Tibial artery (tissue), 4 donors: Measurements from ENCODE around the gene WDR27.
A peak's percentile ranks its signal among the peaks of the same experiment; 100 is the strongest.

Experiments used
- DNase-seq, 2 donors: peaks; one replicate each; pipeline ENCODE4 v3.0.0-alpha.2; 2019
- H3K27ac ChIP-seq, 2 donors: fragments of 200-600 bp; sonication (generic) in 1 of 2; 1 replicate in 1 of 2; 2 replicates in 1 of 2; pipeline ENCODE4 v1.5.1; 2018 to 2019; ENCODE audit warnings: mild to moderate bottlenecking in 1 of 2
- H3K27me3 ChIP-seq, 2 donors: fragments of 200-600 bp; sonication (generic) in 1 of 2; one replicate each; pipeline versions ENCODE4 v1.5.1 to v1.6.0; 2016 to 2019
- H3K36me3 ChIP-seq, 3 donors: fragments of 200-600 bp; sonication (generic) in 2 of 3; one replicate each; pipeline ENCODE4 v1.5.1; 2016 to 2019; ENCODE audit warnings: mild to moderate bottlenecking in 2 of 3
- H3K4me1 ChIP-seq, 4 donors: fragments of 200-600 bp; sonication (generic) in 2 of 4; 1 replicate in 3 of 4; 2 replicates in 1 of 4; pipeline ENCODE4 v1.5.1; 2016 to 2019
- H3K4me3 ChIP-seq, 2 donors: fragments of 200-600 bp; sonication (generic) in 1 of 2; 1 replicate in 1 of 2; 2 replicates in 1 of 2; pipeline ENCODE4 v1.5.1; 2018 to 2019; ENCODE audit warnings: mild to moderate bottlenecking in 2 of 2
- H3K9me3 ChIP-seq, 3 donors: fragments of 200-600 bp; sonication (generic) in 1 of 3; one replicate each; pipeline ENCODE4 v1.5.1; 2016 to 2019
- intact Hi-C: fragments of 100-400 bp; cut with DNase I; formaldehyde crosslinking; loops from one replicate; pipeline ENCODE4 v1.15.0; 2023; ENCODE audit warnings: low total_unique reads
- TF ChIP-seq, protein P1 (sequence below), 2 experiments: fragments of 200-600 bp in 1 of 2; fragments of 450-650 bp in 1 of 2; IDR thresholded peaks; one replicate each; pipeline ENCODE4 v1.5.1; 2017 to 2019; ENCODE audit warnings: antibody characterized with exemption in 2 of 2, mild to moderate bottlenecking in 1 of 2, moderate library complexity in 1 of 2

The WDR27 gene

GRCh38 chr6:169490830-169491229 lies 211.0 kb downstream of the WDR27 start:
- Histone ChIP-seq H3K27ac (no peak overlapping the region), H3K9me3 (peaks cover 0 to under 1% (median 0%) of the 10 kb centered on the region in 3 donors), H3K4me1 (peaks cover 0 to 41% (median 19%) of the 10 kb centered on the region in 4 donors), H3K4me3 (no peak overlapping the region), H3K36me3 (no peaks in the 10 kb centered on the region), H3K27me3 (no peaks in the 10 kb centered on the region)
- DNase-seq: no peak
- intact Hi-C loops: no loop called here
- TF ChIP-seq, protein P1, sequence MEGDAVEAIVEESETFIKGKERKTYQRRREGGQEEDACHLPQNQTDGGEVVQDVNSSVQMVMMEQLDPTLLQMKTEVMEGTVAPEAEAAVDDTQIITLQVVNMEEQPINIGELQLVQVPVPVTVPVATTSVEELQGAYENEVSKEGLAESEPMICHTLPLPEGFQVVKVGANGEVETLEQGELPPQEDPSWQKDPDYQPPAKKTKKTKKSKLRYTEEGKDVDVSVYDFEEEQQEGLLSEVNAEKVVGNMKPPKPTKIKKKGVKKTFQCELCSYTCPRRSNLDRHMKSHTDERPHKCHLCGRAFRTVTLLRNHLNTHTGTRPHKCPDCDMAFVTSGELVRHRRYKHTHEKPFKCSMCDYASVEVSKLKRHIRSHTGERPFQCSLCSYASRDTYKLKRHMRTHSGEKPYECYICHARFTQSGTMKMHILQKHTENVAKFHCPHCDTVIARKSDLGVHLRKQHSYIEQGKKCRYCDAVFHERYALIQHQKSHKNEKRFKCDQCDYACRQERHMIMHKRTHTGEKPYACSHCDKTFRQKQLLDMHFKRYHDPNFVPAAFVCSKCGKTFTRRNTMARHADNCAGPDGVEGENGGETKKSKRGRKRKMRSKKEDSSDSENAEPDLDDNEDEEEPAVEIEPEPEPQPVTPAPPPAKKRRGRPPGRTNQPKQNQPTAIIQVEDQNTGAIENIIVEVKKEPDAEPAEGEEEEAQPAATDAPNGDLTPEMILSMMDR (IDR thresholded peaks at IDR 0.05): no peak

DNA sequence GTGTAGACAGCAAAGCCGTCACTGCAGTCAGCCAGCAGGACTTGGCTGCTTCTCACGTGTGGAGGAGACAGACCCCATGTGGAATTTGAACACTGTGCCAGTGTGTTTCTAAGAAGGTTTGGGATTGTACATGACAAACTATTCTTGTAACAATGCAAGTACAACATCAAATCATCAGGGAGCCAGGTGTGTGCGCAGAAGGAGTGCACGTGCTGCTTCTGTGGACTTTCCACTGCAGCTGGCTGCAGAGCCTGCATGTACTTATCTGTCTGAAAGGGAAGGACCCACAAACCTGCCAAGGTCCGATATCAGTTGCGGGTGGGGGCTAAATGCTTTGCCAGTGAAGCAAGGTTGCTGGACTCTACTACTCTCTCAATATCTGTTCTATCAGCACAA lies 211.6 kb downstream of the WDR27 start:
- H3K4me1 ChIP-seq: peaks cover 0 to 41% (median 18%) of the 10 kb centered on the region in 4 donors
- peak overlapping the region in 1 of 2 donors; percentile 21 for H3K27ac ChIP-seq
- H3K27me3 ChIP-seq: no peaks in the 10 kb centered on the region
- DNase-seq: no peak
- H3K4me3 ChIP-seq: no peak overlapping the region
- intact Hi-C loops: no loop called here
- TF ChIP-seq, protein P1 (IDR thresholded peaks at IDR 0.05): no peak
- no peaks in the 10 kb centered on the region for H3K9me3 ChIP-seq
- H3K36me3 ChIP-seq: no peaks in the 10 kb centered on the region

- Histone ChIP-seq H3K36me3 (no peaks in the 10 kb centered on the region), H3K4me1 (peaks cover 0 to 41% (median 17%) of the 10 kb centered on the region in 4 donors), H3K27me3 (no peaks in the 10 kb centered on the region), H3K27ac (peak overlapping the region in 1 of 2 donors; percentile 21), H3K4me3 (no peak overlapping the region), H3K9me3 (no peaks in the 10 kb centered on the region)
- TF ChIP-seq, protein P1 (IDR thresholded peaks at IDR 0.05): no peak
- DNase-seq: no peak
- intact Hi-C loops: no loop called here
Measured at GRCh38 chr6:169489563-169490245, 212.1 kb downstream of the WDR27 start.

- intact Hi-C loops: no loop called here
- Histone ChIP-seq H3K4me3 (no peak overlapping the region), H3K27ac (no peak overlapping the region), H3K27me3 (no peaks in the 10 kb centered on the region), H3K36me3 (no peaks in the 10 kb centered on the region), H3K4me1 (peaks cover 0 to 41% (median 17%) of the 10 kb centered on the region in 4 donors), H3K9me3 (peaks cover 0 to 6% (median 0%) of the 10 kb centered on the region in 3 donors)
- TF ChIP-seq, protein P1 (IDR thresholded peaks at IDR 0.05): peak; percentile 13 to 29
- no peak for DNase-seq
Measured at GRCh38 chr6:169487579-169488436, 214.0 kb downstream of the WDR27 start.

GRCh38 chr6:169479783-169480495 lies 221.9 kb downstream of the WDR27 start:
- no peaks in the 10 kb centered on the region for H3K4me1 ChIP-seq
- DNase-seq: no peak
- peaks cover 0 to 16% (median 3%) of the 10 kb centered on the region in 3 donors for H3K9me3 ChIP-seq
- H3K27ac ChIP-seq: no peak overlapping the region
- TF ChIP-seq, protein P1 (IDR thresholded peaks at IDR 0.05): no peak
- intact Hi-C loops: no loop called here
- no peaks in the 10 kb centered on the region for H3K27me3 ChIP-seq
- peaks cover 0 to 9% (median 0%) of the 10 kb centered on the region in 3 donors for H3K36me3 ChIP-seq
- no peak overlapping the region for H3K4me3 ChIP-seq
